Measurements from ENCODE around the gene SCRG1. TPM values are rescaled to one million over a fixed set of nuclear protein-coding genes. Genes with fewer than 3 reads are reported as not detected.
A peak's percentile ranks its signal among the peaks of the same experiment; 100 is the strongest.

The SCRG1 gene
- total and polyA plus RNA-seq, 12 donors: 0.14 to 1.9 (median 0.33) TPM; not detected in 2

DNA sequence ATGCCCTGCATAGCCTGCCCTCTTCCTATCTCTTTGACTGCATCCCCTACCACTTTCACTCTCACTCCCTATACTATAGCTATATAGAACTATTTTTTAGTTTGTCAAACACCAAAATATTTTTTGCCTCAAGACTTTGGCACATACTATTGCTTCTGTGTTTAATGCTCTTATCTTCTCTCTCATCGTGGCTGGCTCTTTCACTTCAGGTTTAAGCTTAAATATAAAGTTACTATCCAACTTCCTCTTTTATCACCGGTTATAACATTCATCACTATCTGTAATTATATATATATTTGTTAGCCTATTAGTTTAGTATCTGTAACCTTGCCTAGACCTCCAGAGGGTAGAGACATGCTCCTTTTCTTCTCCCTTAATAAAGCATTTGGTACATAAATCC is 53.3 kb downstream of the SCRG1 start:
- intact Hi-C loops (cut with DNase I): no loop called here
- TF ChIP-seq, protein P1, sequence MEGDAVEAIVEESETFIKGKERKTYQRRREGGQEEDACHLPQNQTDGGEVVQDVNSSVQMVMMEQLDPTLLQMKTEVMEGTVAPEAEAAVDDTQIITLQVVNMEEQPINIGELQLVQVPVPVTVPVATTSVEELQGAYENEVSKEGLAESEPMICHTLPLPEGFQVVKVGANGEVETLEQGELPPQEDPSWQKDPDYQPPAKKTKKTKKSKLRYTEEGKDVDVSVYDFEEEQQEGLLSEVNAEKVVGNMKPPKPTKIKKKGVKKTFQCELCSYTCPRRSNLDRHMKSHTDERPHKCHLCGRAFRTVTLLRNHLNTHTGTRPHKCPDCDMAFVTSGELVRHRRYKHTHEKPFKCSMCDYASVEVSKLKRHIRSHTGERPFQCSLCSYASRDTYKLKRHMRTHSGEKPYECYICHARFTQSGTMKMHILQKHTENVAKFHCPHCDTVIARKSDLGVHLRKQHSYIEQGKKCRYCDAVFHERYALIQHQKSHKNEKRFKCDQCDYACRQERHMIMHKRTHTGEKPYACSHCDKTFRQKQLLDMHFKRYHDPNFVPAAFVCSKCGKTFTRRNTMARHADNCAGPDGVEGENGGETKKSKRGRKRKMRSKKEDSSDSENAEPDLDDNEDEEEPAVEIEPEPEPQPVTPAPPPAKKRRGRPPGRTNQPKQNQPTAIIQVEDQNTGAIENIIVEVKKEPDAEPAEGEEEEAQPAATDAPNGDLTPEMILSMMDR (IDR thresholded peaks at IDR 0.05): no peak
- TF ChIP-seq POLR2A (IDR thresholded peaks at IDR 0.05): no peak
- no peak for DNase-seq
- Histone ChIP-seq H3K4me3 (no peak overlapping the region), H3K4me1 (replicated peaks in 1 of 2) (no peaks in the 10 kb centered on the region), H3K27ac (no peak overlapping the region), H3K9me3 (replicated peaks in 1 of 3) (no peaks in the 10 kb centered on the region), H3K36me3 (replicated peaks in 1 of 2) (no peaks in the 10 kb centered on the region), H3K27me3 (no peaks in the 10 kb centered on the region)
- 65 to 73% (median 68%) methylated on average over 2 of the region's 2 CpGs for WGBS, 4 donors

DNA sequence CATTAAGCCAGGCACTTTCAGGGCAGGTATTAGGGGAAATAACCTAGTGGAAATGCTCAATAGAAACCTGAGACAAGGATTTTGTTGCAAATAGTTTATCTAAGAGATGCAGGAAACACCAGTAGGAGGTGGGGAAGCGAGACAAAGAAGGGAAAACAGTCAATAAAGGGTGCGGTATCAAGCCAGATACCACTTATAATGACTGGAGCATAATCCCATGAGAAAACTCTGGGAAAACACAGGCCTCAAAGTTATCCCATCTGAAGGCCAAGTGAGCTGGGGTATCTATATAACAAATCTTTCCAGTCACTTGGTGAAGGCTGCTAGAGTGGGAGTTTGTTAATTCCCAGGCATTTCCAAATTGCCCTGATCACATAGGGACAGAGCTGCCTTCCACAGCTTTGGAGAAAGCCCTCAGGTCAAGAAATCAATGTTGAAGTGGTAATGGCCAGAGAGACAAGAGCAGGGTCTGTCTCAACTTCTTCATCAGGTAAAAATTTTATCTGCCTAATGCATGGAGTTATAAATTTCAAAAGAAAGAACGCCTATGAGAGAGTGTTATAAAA is 55.0 kb downstream of the SCRG1 start:
- 84 to 93% (median 90%) methylated on average over 3 of the region's 3 CpGs for WGBS, 4 donors
- H3K4me3 ChIP-seq: no peak overlapping the region
- no peaks in the 10 kb centered on the region for H3K4me1 ChIP-seq (replicated peaks in 1 of 2)
- TF ChIP-seq, protein P1 (IDR thresholded peaks at IDR 0.05): no peak
- TF ChIP-seq POLR2A (IDR thresholded peaks at IDR 0.05): no peak
- H3K36me3 ChIP-seq (replicated peaks in 1 of 2): no peaks in the 10 kb centered on the region
- H3K27me3 ChIP-seq: no peaks in the 10 kb centered on the region
- intact Hi-C loops (cut with DNase I): no loop called here
- H3K27ac ChIP-seq: no peak overlapping the region
- DNase-seq: no peak
- H3K9me3 ChIP-seq (replicated peaks in 1 of 3): no peaks in the 10 kb centered on the region

DNA sequence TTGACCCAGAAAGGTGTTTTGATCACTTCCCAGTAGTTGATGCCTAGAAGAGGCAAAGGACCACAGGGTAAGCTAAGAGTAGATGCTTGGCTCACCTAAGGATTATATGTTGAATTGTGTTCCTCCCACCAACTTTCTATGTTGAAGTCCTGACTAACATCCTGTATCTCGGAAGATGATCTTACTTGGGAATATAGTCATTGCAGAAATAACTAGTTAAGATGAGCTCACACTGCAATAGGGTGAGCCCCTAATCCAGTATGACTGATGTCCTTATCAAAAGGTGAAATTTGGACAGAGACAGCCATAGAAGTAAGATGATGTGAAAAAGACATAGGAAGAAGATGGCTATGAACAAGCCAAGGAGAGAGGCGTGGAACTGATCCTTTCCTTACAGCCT is 61.5 kb downstream of the SCRG1 start:
- H3K36me3 ChIP-seq (replicated peaks in 1 of 2): no peaks in the 10 kb centered on the region
- no peak overlapping the region for H3K27ac ChIP-seq
- intact Hi-C loops (cut with DNase I): no loop called here
- peaks cover 0 to 11% of the 10 kb centered on the region in 2 donors for H3K4me1 ChIP-seq (replicated peaks in 1 of 2)
- no peak overlapping the region for H3K4me3 ChIP-seq
- H3K27me3 ChIP-seq: no peaks in the 10 kb centered on the region
- H3K9me3 ChIP-seq (replicated peaks in 1 of 3): no peaks in the 10 kb centered on the region
- TF ChIP-seq POLR2A (IDR thresholded peaks at IDR 0.05): no peak
- no peak for DNase-seq
- WGBS, 4 donors: 98 to 100% (median 98%) methylated on average over 2 of the region's 2 CpGs

DNA sequence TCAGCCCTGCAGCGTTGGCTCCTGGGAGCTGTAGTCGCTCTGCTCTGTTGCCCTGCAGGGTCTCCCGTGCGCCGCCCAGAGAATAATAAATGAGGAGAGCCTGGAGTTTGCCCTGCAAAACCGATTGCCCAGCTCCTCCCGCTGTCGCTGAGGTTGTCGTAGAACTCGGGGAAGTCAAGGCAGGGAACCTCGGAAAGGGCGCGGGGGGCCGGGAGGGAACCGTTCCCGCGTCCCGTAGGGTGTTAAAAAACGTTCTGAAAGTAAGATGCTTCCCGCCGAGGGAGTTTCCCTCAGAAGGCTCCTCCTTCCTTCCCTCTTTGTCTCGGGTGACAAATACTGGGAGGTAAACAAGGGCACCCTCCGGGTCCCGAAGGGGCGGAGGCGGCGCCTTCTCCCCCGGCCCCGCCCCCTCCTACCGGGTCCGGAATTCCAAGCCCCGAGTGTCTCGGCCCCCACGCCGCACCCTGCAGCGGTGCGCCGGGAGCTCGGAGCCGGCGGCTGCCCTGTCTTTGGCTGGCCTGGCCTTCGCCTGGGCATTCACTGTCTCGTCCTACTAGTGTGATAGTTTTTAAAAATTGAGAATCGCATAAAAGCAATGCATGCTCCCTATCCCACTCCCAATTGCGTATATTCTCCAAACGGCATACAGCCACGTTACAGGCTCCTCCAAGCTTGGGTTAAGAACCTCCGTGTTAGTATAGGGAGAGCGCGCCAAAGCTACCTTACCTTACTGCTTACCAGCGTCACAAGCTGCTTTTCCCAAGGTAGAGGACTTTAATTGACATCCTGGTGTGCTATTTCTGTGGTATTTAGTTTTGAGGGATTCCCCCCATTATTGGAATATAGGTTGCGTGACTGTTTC is 63.8 kb downstream of the SCRG1 start:
- H3K36me3 ChIP-seq (replicated peaks in 1 of 2): no peaks in the 10 kb centered on the region
- H3K4me3 ChIP-seq: peak overlapping the region; percentile 8 to 76 (median 46)
- DNase-seq: peak; percentile 52 to 73 (median 62)
- no peaks in the 10 kb centered on the region for H3K9me3 ChIP-seq (replicated peaks in 1 of 3)
- TF ChIP-seq, protein P1 (IDR thresholded peaks at IDR 0.05): no peak
- peak in 1 of 2 donors; percentile 7 for TF ChIP-seq POLR2A (IDR thresholded peaks at IDR 0.05)
- WGBS, 4 donors: 2 to 5% (median 2%) methylated on average over 28 to 52 of the region's 52 CpGs
- peak overlapping the region in 4 of 5 donors; percentile 10 to 100 (median 52) for H3K27ac ChIP-seq
- H3K27me3 ChIP-seq: no peaks in the 10 kb centered on the region
- H3K4me1 ChIP-seq (replicated peaks in 1 of 2): peaks cover 0 to 15% of the 10 kb centered on the region in 2 donors
- intact Hi-C loops (cut with DNase I): loop anchor here in 1 of 2 donors (5.0 kb wide), 1 partner anchor 37 kb away; the partner anchor contains the start of gene SAP30

Small RNA genes within 50 kb of the gene (small RNA-seq; reads per million reads assigned to genes)
- 0 reads per million in 2 donors for gene RNU6-1096P

Other genes with a start within 250 kb of the SCRG1 start
- 10 to 100 TPM in 6 of 9 donors, 1 to 10 TPM in 3; 4.4 to 21.9 (median 10.6) TPM for gene GALNT7, start 230.3 kb downstream of the SCRG1 start, total RNA-seq
- gene GALNT7, start 230.3 kb downstream of the SCRG1 start, polyA plus RNA-seq: 10 to 100 TPM in 1 of 3 donors, 1 to 10 TPM in 2; 7.8 to 10.2 (median 8.7) TPM
- gene HMGB2, start 64.8 kb downstream of the SCRG1 start, total RNA-seq: 10 to 100 TPM in 8 of 9 donors, 1 to 10 TPM in 1; 7.5 to 83.1 (median 22.9) TPM
- gene HMGB2, start 64.8 kb downstream of the SCRG1 start, polyA plus RNA-seq: 10 to 100 TPM; 38.6 to 46.1 (median 42.8) TPM
- gene SAP30, start 28.2 kb downstream of the SCRG1 start, total RNA-seq: 10 to 100 TPM; 10.3 to 39.1 (median 14.6) TPM
- gene SAP30, start 28.2 kb downstream of the SCRG1 start, polyA plus RNA-seq: 10 to 100 TPM in 1 of 3 donors, 1 to 10 TPM in 2; 4.4 to 13.9 (median 4.7) TPM
- 10 to 100 TPM in 4 of 9 donors, 1 to 10 TPM in 2, under 1 TPM in 3; 0.11 to 44.9 (median 4.2) TPM for gene HAND2, start 131.1 kb upstream of the SCRG1 start, total RNA-seq
- 10 to 100 TPM; 12.6 to 56.1 (median 43.6) TPM for gene HAND2, start 131.1 kb upstream of the SCRG1 start, polyA plus RNA-seq

Data from adrenal gland (tissue), 12 donors.